ENCODE measurements around the gene AKR1B1.

The AKR1B1 gene

GRCh38 chr7:134480730-134481129 is 21.8 kb upstream of the AKR1B1 start:
- Histone ChIP-seq H3K4me3 (no peak overlapping the region), H3K36me3 (replicated peaks) (no peaks in the 10 kb centered on the region), H3K27me3 (ENCODE audit: low read depth) (no peaks in the 10 kb centered on the region), H3K4me1 (peaks cover 13% of the 10 kb centered on the region), H3K9me3 (no peaks in the 10 kb centered on the region)
- DNase-seq (ENCODE audit: low spot score in 2 of 2) = peak; percentile 43 to 45
- in situ Hi-C loops (cut with MboI; ENCODE audit: low sequenced_read_pairs) = no loop called here

DNA sequence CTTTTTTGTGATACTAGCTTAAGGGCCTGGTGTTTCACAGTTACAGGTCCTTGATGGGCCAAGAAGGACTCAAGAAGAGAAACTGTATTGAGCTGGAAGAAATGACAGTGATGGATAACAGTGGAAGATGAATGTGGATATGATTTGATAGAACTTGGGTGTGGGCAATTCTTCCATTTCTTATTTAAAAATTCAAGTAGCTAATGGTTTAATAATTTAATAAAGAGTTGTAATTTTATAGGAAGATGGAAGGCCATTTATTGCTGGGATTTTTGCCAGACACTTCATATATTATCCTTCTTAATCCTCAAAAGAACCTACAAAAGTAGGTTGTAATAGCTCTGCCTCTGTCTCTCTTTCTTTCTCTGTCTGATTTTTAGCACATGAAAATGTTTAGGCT is 21.3 kb upstream of the AKR1B1 start:
- in situ Hi-C loops (cut with MboI; ENCODE audit: low sequenced_read_pairs) = no loop called here

DNA sequence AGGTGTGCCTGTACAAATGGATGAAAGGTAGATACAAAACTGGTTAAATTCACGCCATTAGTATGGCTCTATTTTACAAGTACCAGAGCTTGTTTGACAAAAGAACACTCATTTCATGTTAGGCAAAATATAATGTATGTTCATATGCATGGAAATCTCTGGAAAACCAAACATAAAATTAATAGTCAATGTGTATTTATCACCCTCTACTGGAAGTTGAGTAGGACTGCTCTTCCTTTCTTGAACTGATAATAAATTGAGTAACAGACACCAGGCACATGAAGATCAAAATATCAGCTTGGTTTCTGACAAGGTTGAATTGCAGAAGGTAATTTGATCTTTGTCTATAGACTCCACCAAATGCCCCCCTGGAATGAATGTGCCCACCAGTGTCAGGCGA is 19.8 kb upstream of the AKR1B1 start:
- in situ Hi-C loops (cut with MboI; ENCODE audit: low sequenced_read_pairs) = no loop called here
- Histone ChIP-seq H3K4me1 (peaks cover 13% of the 10 kb centered on the region), H3K36me3 (replicated peaks) (no peaks in the 10 kb centered on the region), H3K27me3 (ENCODE audit: low read depth) (no peaks in the 10 kb centered on the region), H3K4me3 (no peak overlapping the region), H3K9me3 (no peaks in the 10 kb centered on the region)
- DNase-seq (ENCODE audit: low spot score in 2 of 2) = no peak

More for the DNA sequence above, 21.3 kb upstream of the AKR1B1 start:
- Histone ChIP-seq H3K27me3 (ENCODE audit: low read depth) (no peaks in the 10 kb centered on the region), H3K4me1 (peaks cover 13% of the 10 kb centered on the region), H3K4me3 (no peak overlapping the region), H3K9me3 (no peaks in the 10 kb centered on the region), H3K36me3 (replicated peaks) (no peaks in the 10 kb centered on the region)
- DNase-seq (ENCODE audit: low spot score in 2 of 2) = no peak

DNA sequence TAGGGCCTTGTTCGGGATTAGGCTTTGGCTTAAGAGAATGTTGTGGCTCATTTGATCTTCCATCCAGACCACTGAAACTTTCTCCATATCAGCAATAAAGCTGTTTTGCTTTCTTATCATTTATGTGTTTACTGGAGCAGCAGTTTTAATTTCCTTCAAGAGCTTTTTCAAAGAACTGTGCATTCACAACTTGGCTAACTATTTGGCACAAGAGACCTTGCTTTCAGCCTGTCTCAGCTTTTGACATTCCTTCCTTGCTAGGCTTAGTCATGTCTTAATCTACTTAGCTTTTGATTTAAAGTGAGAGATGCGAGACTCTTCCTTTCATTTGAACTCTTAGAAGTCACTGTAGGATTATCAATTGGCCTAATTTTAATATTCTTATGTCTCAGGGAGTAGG is 19.1 kb upstream of the AKR1B1 start:
- no peaks in the 10 kb centered on the region for H3K9me3 ChIP-seq
- no peaks in the 10 kb centered on the region for H3K27me3 ChIP-seq (ENCODE audit: low read depth)
- no peak overlapping the region for H3K4me3 ChIP-seq
- DNase-seq (ENCODE audit: low spot score in 2 of 2) = no peak
- in situ Hi-C loops (cut with MboI; ENCODE audit: low sequenced_read_pairs) = no loop called here
- no peaks in the 10 kb centered on the region for H3K36me3 ChIP-seq (replicated peaks)
- peaks cover 13% of the 10 kb centered on the region for H3K4me1 ChIP-seq

DNA sequence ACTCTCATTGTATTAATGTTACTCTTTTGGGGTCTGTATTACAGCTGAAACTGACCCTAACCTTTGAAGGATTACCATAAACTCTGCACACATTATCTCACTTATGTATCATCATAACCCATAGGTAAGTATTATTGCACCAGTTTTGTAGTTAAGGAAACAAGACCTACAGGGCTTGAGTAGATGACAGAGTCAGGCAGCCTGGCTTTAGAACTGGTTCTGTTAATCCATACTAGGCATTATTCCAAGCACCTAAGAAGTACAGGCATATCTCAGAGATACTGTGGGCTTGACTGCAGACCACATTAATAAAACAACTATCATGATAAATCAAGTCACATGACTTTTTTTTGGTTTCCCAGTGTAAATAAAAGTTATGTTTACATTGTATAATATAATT is 17.1 kb upstream of the AKR1B1 start:
- in situ Hi-C loops (cut with MboI; ENCODE audit: low sequenced_read_pairs) = no loop called here
- Histone ChIP-seq H3K4me3 (no peak overlapping the region), H3K4me1 (peaks cover 13% of the 10 kb centered on the region)

GRCh38 chr7:134474828-134475227 is 15.9 kb upstream of the AKR1B1 start:
- no peak for DNase-seq (ENCODE audit: low spot score in 2 of 2)

More for the DNA sequence above, 17.1 kb upstream of the AKR1B1 start:
- DNase-seq (ENCODE audit: low spot score in 2 of 2) = no peak
- Histone ChIP-seq H3K9me3 (no peaks in the 10 kb centered on the region), H3K27me3 (ENCODE audit: low read depth) (no peaks in the 10 kb centered on the region), H3K36me3 (replicated peaks) (no peaks in the 10 kb centered on the region)

DNA sequence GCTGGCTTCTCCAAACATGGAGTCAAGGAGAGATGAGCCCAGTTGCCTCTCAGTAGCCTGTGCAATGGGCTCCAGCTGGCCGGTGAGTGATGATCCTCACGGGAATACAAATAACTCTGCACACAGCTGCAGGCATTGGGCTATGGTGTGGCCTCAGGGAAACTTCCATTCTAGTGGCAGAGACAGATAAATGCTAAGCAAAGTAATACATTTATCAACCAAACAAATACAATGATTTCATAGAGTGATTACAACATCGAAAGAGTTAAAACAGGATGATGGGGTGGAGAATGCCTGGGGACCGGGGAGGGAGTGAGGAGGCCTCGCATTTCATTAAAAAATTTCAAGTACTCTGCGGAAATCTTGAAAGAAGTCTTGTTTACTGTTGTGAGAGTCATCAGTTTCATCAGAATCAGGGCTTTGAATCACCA is 15.0 kb upstream of the AKR1B1 start:
- no peaks in the 10 kb centered on the region for H3K27me3 ChIP-seq (ENCODE audit: low read depth)
- no peak overlapping the region for H3K4me3 ChIP-seq
- DNase-seq (ENCODE audit: low spot score in 2 of 2) = no peak
- in situ Hi-C loops (cut with MboI; ENCODE audit: low sequenced_read_pairs) = no loop called here
- no peaks in the 10 kb centered on the region for H3K36me3 ChIP-seq (replicated peaks)
- H3K9me3 ChIP-seq = no peaks in the 10 kb centered on the region
- no peaks in the 10 kb centered on the region for H3K4me1 ChIP-seq

More at GRCh38 chr7:134474828-134475227, 15.9 kb upstream of the AKR1B1 start:
- in situ Hi-C loops (cut with MboI; ENCODE audit: low sequenced_read_pairs) = no loop called here
- Histone ChIP-seq H3K36me3 (replicated peaks) (no peaks in the 10 kb centered on the region), H3K4me3 (no peak overlapping the region), H3K9me3 (no peaks in the 10 kb centered on the region), H3K27me3 (ENCODE audit: low read depth) (no peaks in the 10 kb centered on the region), H3K4me1 (peaks cover 4% of the 10 kb centered on the region)

GRCh38 chr7:134472572-134473244 is 13.8 kb upstream of the AKR1B1 start:
- H3K4me3 ChIP-seq = no peak overlapping the region
- H3K27me3 ChIP-seq (ENCODE audit: low read depth) = no peaks in the 10 kb centered on the region
- H3K36me3 ChIP-seq (replicated peaks) = no peaks in the 10 kb centered on the region
- H3K4me1 ChIP-seq = no peaks in the 10 kb centered on the region
- no peaks in the 10 kb centered on the region for H3K9me3 ChIP-seq
- in situ Hi-C loops (cut with MboI; ENCODE audit: low sequenced_read_pairs) = no loop called here
- DNase-seq (ENCODE audit: low spot score in 2 of 2) = no peak

DNA sequence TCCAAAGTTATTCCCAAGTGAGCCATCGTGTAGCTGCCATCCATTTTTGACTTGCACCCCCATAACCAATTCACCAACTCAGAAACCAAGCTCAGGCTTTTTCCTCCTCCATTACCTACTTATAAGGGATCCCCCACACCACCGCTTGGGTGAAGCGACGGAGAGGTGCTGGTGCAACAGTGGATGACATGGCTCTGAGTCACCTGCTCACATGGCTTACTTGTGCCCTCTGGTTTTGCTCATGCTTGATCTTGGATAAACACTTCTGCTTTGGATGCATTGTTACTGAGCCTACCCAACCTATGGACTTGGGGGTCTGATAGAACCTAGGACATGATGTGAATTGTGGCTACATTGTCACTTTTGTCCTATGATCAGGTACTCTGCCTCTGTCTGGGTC is 12.0 kb upstream of the AKR1B1 start:
- H3K27me3 ChIP-seq (ENCODE audit: low read depth) = no peaks in the 10 kb centered on the region
- in situ Hi-C loops (cut with MboI; ENCODE audit: low sequenced_read_pairs) = no loop called here
- H3K36me3 ChIP-seq (replicated peaks) = no peaks in the 10 kb centered on the region
- no peaks in the 10 kb centered on the region for H3K4me1 ChIP-seq
- no peak overlapping the region for H3K4me3 ChIP-seq
- H3K9me3 ChIP-seq = no peaks in the 10 kb centered on the region
- no peak for DNase-seq (ENCODE audit: low spot score in 2 of 2)

- no peaks in the 10 kb centered on the region for H3K36me3 ChIP-seq (replicated peaks)
- in situ Hi-C loops (cut with MboI; ENCODE audit: low sequenced_read_pairs) = no loop called here
- no peaks in the 10 kb centered on the region for H3K27me3 ChIP-seq (ENCODE audit: low read depth)
- no peak for DNase-seq (ENCODE audit: low spot score in 2 of 2)
- H3K9me3 ChIP-seq = no peaks in the 10 kb centered on the region
- H3K4me3 ChIP-seq = no peak overlapping the region
- no peaks in the 10 kb centered on the region for H3K4me1 ChIP-seq
These were observed 10.7 kb upstream of the AKR1B1 start for GRCh38 chr7:134469622-134470021.

- no peaks in the 10 kb centered on the region for H3K4me1 ChIP-seq
- no peaks in the 10 kb centered on the region for H3K9me3 ChIP-seq
- in situ Hi-C loops (cut with MboI; ENCODE audit: low sequenced_read_pairs) = no loop called here
- H3K4me3 ChIP-seq = no peak overlapping the region
- H3K36me3 ChIP-seq (replicated peaks) = no peaks in the 10 kb centered on the region
- DNase-seq (ENCODE audit: low spot score in 2 of 2) = no peak
- no peaks in the 10 kb centered on the region for H3K27me3 ChIP-seq (ENCODE audit: low read depth)
These were observed 9.6 kb upstream of the AKR1B1 start for GRCh38 chr7:134468475-134468874.

- Histone ChIP-seq H3K4me3 (no peak overlapping the region), H3K36me3 (replicated peaks) (no peaks in the 10 kb centered on the region), H3K27me3 (ENCODE audit: low read depth) (no peaks in the 10 kb centered on the region), H3K4me1 (no peaks in the 10 kb centered on the region), H3K9me3 (no peaks in the 10 kb centered on the region)
- DNase-seq (ENCODE audit: low spot score in 2 of 2) = no peak
- in situ Hi-C loops (cut with MboI; ENCODE audit: low sequenced_read_pairs) = no loop called here
These were observed 9.2 kb upstream of the AKR1B1 start for GRCh38 chr7:134468054-134468453.

- no peak for DNase-seq (ENCODE audit: low spot score in 2 of 2)
- no peaks in the 10 kb centered on the region for H3K36me3 ChIP-seq (replicated peaks)
These were observed 6.6 kb upstream of the AKR1B1 start for GRCh38 chr7:134465491-134465890.

GRCh38 chr7:134464496-134464895 is 5.6 kb upstream of the AKR1B1 start:
- Histone ChIP-seq H3K36me3 (replicated peaks) (no peaks in the 10 kb centered on the region), H3K9me3 (no peaks in the 10 kb centered on the region), H3K27me3 (ENCODE audit: low read depth) (no peaks in the 10 kb centered on the region), H3K4me3 (no peak overlapping the region), H3K4me1 (no peaks in the 10 kb centered on the region)
- no peak for DNase-seq (ENCODE audit: low spot score in 2 of 2)
- in situ Hi-C loops (cut with MboI; ENCODE audit: low sequenced_read_pairs) = no loop called here

More at GRCh38 chr7:134465491-134465890, 6.6 kb upstream of the AKR1B1 start:
- no peaks in the 10 kb centered on the region for H3K9me3 ChIP-seq
- no peaks in the 10 kb centered on the region for H3K4me1 ChIP-seq
- H3K27me3 ChIP-seq (ENCODE audit: low read depth) = no peaks in the 10 kb centered on the region
- H3K4me3 ChIP-seq = no peak overlapping the region
- in situ Hi-C loops (cut with MboI; ENCODE audit: low sequenced_read_pairs) = no loop called here

GRCh38 chr7:134463751-134464150 is 4.9 kb upstream of the AKR1B1 start:
- H3K4me3 ChIP-seq = no peak overlapping the region
- in situ Hi-C loops (cut with MboI; ENCODE audit: low sequenced_read_pairs) = no loop called here
- no peaks in the 10 kb centered on the region for H3K27me3 ChIP-seq (ENCODE audit: low read depth)
- no peaks in the 10 kb centered on the region for H3K9me3 ChIP-seq
- no peaks in the 10 kb centered on the region for H3K4me1 ChIP-seq
- no peaks in the 10 kb centered on the region for H3K36me3 ChIP-seq (replicated peaks)
- no peak for DNase-seq (ENCODE audit: low spot score in 2 of 2)

Measured in HAP-1 (cell line).